A673 (cell line): ENCODE data around the gene TMX1. TPM values are rescaled to one million over a fixed set of nuclear protein-coding genes. Genes with fewer than 3 reads are reported as not detected.

Source experiments
- BruUV-seq: library from RNA; stranded (reverse); fragments of 400-500 nt; replicated peaks from 2 replicates; lab custom pipeline; 2021; lab: Mats Ljungman, UMichigan
- CTCF ChIA-PET: fragments of 300-600 bp; sonication (Branson Sonifier 250); formaldehyde crosslinking; loops from one replicate; lab custom pipeline; 2022; ENCODE audit warnings: antibody characterized with exemption; lab: Charles Lee
- POLR2A ChIA-PET: fragments of 300-600 bp; sonication (Branson Sonifier 250); formaldehyde crosslinking; loops from one replicate; lab custom pipeline; 2022; ENCODE audit warnings: antibody characterized with exemption; ENCODE audit not compliant: low non-redundant PET; lab: Charles Lee
- DNase-seq: peaks from one replicate; pipeline ENCODE4 v3.0.0-alpha.2; 2015; ENCODE audit warnings: low spot score
- H3K27ac ChIP-seq: fragments of 200-600 bp; sonication (generic); 2 replicates; pipeline ENCODE4 v1.5.1; 2016; ENCODE audit warnings: mixed run types, low read depth, mild to moderate bottlenecking, mixed read lengths, antibody characterized with exemption, low read length; ENCODE audit not compliant: poor library complexity, severe bottlenecking
- H3K27me3 ChIP-seq: fragments of 200-600 bp; sonication (generic); replicated peaks from 2 replicates; pipeline ENCODE4 v1.6.1; 2017; ENCODE audit warnings: mixed run types, low read depth, mild to moderate bottlenecking, mixed read lengths, antibody characterized with exemption, low read length; ENCODE audit not compliant: insufficient read depth, poor library complexity
- H3K36me3 ChIP-seq: fragments of 200-600 bp; sonication (generic); 2 replicates; pipeline ENCODE4 v1.6.1; 2016; ENCODE audit warnings: mixed run types, mild to moderate bottlenecking, mixed read lengths, antibody characterized with exemption, low read length; ENCODE audit not compliant: insufficient read depth, poor library complexity, severe bottlenecking
- H3K4me1 ChIP-seq: fragments of 200-600 bp; sonication (generic); 2 replicates; pipeline ENCODE4 v1.6.1; 2017; ENCODE audit warnings: mixed run types, mild to moderate bottlenecking, mixed read lengths, antibody characterized with exemption, low read length; ENCODE audit not compliant: insufficient read depth, poor library complexity, severe bottlenecking
- H3K4me3 ChIP-seq: fragments of 200-600 bp; sonication (generic); 2 replicates; pipeline ENCODE4 v1.5.1; 2016; ENCODE audit warnings: low read depth, mixed run types, mild to moderate bottlenecking, mixed read lengths, low read length; ENCODE audit not compliant: poor library complexity, severe bottlenecking
- H3K9me3 ChIP-seq: fragments of 200-600 bp; sonication (generic); 2 replicates; pipeline ENCODE4 v1.6.1; 2016; ENCODE audit warnings: mixed run types, low read depth, mild to moderate bottlenecking, mixed read lengths, antibody characterized with exemption, low read length; ENCODE audit not compliant: poor library complexity, severe bottlenecking
- EZH2 ChIP-seq: fragments of 200-600 bp; sonication (generic); IDR thresholded peaks from 2 replicates; pipeline ENCODE4 v1.6.1; 2017; ENCODE audit warnings: borderline replicate concordance, low read depth, mild to moderate bottlenecking, mixed read lengths, antibody characterized with exemption, low read length; ENCODE audit not compliant: poor library complexity, severe bottlenecking
- intact Hi-C: fragments of 100-400 bp; cut with micrococcal nuclease; formaldehyde crosslinking; loops from one replicate; pipeline ENCODE4 v1.10.0; 2022; ENCODE audit not compliant: unreplicated experiment
- total RNA-seq: library from RNA; stranded (reverse); gene quantifications from 2 replicates; pipeline ENCODE4 v1.2.3, GENCODE V29; 2021
- TF ChIP-seq, protein P1 (sequence below): fragments of 300-800, 200-600 bp; sonication (generic); conservative IDR thresholded peaks from 2 replicates; pipeline ENCODE4 v1.5.1; 2017; ENCODE audit warnings: low read depth, mild to moderate bottlenecking, antibody characterized with exemption, low read length, moderate library complexity, mixed read lengths

TMX1 gene
- total RNA-seq, 1 experiment from 2014 or later = 60.1 TPM

DNA sequence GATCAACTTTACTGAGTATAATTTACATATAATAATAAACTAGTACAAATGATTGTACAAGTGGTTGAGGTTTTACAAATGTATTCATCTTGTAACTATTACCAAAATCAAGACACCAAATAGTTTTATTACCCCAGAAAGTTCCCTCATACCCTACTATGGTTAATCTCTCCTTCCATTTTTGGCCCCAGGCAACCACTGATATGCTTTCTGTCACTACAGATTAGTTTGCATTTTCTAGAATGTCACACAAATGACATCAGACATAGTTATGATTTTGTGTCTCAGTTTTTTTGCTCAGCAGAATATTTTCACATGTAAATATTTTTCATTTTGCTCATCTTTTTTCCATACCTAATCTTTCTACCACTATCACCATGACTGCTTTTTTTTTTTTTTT lies 49.1 kb downstream of the TMX1 start:
- Histone ChIP-seq H3K27me3 (no peaks in the 10 kb centered on the region), H3K36me3 (no peaks in the 10 kb centered on the region), H3K27ac (no peak overlapping the region), H3K4me1 (no peaks in the 10 kb centered on the region), H3K9me3 (no peaks in the 10 kb centered on the region), H3K4me3 (no peak overlapping the region)
- no peak for DNase-seq
- intact Hi-C loops = no loop called here
- TF ChIP-seq, protein P1, sequence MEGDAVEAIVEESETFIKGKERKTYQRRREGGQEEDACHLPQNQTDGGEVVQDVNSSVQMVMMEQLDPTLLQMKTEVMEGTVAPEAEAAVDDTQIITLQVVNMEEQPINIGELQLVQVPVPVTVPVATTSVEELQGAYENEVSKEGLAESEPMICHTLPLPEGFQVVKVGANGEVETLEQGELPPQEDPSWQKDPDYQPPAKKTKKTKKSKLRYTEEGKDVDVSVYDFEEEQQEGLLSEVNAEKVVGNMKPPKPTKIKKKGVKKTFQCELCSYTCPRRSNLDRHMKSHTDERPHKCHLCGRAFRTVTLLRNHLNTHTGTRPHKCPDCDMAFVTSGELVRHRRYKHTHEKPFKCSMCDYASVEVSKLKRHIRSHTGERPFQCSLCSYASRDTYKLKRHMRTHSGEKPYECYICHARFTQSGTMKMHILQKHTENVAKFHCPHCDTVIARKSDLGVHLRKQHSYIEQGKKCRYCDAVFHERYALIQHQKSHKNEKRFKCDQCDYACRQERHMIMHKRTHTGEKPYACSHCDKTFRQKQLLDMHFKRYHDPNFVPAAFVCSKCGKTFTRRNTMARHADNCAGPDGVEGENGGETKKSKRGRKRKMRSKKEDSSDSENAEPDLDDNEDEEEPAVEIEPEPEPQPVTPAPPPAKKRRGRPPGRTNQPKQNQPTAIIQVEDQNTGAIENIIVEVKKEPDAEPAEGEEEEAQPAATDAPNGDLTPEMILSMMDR = no peak
- TF ChIP-seq EZH2 = no peak
- CTCF ChIA-PET = no interaction called here
- no TSS peak for BruUV-seq
- POLR2A ChIA-PET = no interaction called here

DNA sequence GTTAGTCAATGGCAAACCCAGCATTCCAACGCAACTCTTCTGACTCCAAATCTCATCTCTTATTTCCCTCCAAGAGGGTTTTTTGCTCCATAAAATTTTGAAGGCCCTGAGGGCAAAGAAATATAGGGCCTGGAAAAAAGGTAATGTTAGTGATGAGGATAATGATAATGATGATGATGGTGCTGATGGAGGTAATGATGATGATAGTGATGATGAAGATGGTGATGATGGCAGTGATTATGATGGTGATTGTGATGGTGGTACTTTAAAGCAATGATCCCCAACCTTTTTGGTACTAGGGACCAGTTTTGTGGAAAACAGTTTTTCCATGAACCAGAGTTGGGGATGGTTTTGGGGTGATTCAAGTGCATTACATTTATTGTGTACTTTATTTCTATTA lies 50.1 kb downstream of the TMX1 start:
- no peak overlapping the region for H3K4me3 ChIP-seq
- POLR2A ChIA-PET = no interaction called here
- no peak overlapping the region for H3K27ac ChIP-seq
- H3K36me3 ChIP-seq = no peaks in the 10 kb centered on the region
- H3K9me3 ChIP-seq = no peaks in the 10 kb centered on the region
- H3K27me3 ChIP-seq = no peaks in the 10 kb centered on the region
- no TSS peak for BruUV-seq
- no peak for TF ChIP-seq EZH2
- TF ChIP-seq, protein P1 = no peak
- CTCF ChIA-PET = interaction anchor here (1.3 kb wide), 1 partner anchor 486 kb away, joined by 3 read pairs; no protein-coding TSS in a partner anchor
- no peaks in the 10 kb centered on the region for H3K4me1 ChIP-seq
- intact Hi-C loops = loop anchor here (5.0 kb wide), 1 partner anchor 842 kb away; no protein-coding TSS in a partner anchor
- DNase-seq = no peak

DNA sequence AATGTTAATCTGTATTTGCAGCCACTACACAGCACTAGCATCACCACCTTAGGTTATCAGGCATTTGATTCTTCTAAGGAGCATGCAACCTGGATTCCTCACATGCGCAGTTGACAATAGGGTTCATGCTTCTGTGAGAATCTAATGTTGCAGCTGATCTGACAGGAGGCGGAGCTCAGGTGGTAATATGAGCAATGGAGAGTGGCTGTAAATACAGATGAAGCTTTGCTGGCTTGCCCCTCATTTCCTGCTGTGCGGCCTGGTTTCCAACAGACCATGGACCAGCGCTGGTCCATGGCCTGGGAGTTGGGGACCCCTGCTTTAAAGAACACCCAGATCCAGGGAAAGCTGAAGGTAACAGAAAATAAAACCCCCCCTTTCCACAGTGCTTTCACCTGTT lies 51.0 kb downstream of the TMX1 start:
- no peaks in the 10 kb centered on the region for H3K4me1 ChIP-seq
- CTCF ChIA-PET = no interaction called here
- intact Hi-C loops = loop anchor here (5.0 kb wide), 1 partner anchor 841 kb away; no protein-coding TSS in a partner anchor

More for the DNA sequence above, 51.0 kb downstream of the TMX1 start:
- no peaks in the 10 kb centered on the region for H3K36me3 ChIP-seq
- H3K9me3 ChIP-seq = no peaks in the 10 kb centered on the region
- no peak overlapping the region for H3K27ac ChIP-seq
- TF ChIP-seq EZH2 = no peak
- TF ChIP-seq, protein P1 = no peak
- POLR2A ChIA-PET = no interaction called here
- no peaks in the 10 kb centered on the region for H3K27me3 ChIP-seq
- H3K4me3 ChIP-seq = no peak overlapping the region
- DNase-seq = no peak
- no TSS peak for BruUV-seq
